ENCODE measurements around the gene SAPCD2. TPM values are rescaled to one million over a fixed set of nuclear protein-coding genes. Genes with fewer than 3 reads are reported as not detected.

SAPCD2 gene
- total RNA-seq, 1 experiment from 2014 or later: 29.8 TPM

- H2AFZ ChIP-seq (ENCODE audit: low read length): no peak overlapping the region
- H3K23me2 ChIP-seq (ENCODE audit: insufficient read length, low read depth, low read length, poor library complexity, severe bottlenecking): no peaks in the 10 kb centered on the region
- no peak for TF ChIP-seq CTCF (conservative IDR thresholded peaks at IDR 0.05)
- no peak overlapping the region for H3K27ac ChIP-seq (ENCODE audit: insufficient read length, low read depth, low read length)
- H2BK20ac ChIP-seq (ENCODE audit: low read depth, low read length, poor library complexity, severe bottlenecking): no peak overlapping the region
- no peak overlapping the region for H3K23ac ChIP-seq (ENCODE audit: insufficient read length, low read depth, low read length)
- Mint-ChIP-seq H3K9me3 (peaks cover 3 to 7% of the 10 kb centered on the region in 2 experiments; a peak in 4 of 5 replicates), H3K36me3 (ENCODE audit: insufficient read depth in 1 of 3, low read depth in 3 of 3) (peaks cover 11 to 31% (median 23%) of the 10 kb centered on the region in 3 experiments), H3K4me1 (no peaks in the 10 kb centered on the region), H3K27me3 (ENCODE audit: low read depth) (no peaks in the 10 kb centered on the region; the same call in 1 of the 2 replicates), H3K27ac (no peak overlapping the region; a peak in 1 of 7 replicates), H3K4me3 (no peak overlapping the region)
- no peak overlapping the region for H2BK120ac ChIP-seq (ENCODE audit: low read depth, low read length, poor library complexity, severe bottlenecking)
- no peak overlapping the region for H3K9ac ChIP-seq (ENCODE audit: extremely low read depth, insufficient read length, low read length)
- WGBS (ENCODE audit: extremely low coverage, insufficient read length, low lambda C conversion rate): no CpG with 5 or more reads among the region's 14 CpGs
- no peak overlapping the region for H3K14ac ChIP-seq (ENCODE audit: insufficient read depth, low read length)
- no peak overlapping the region for H3T11ph ChIP-seq (ENCODE audit: low read length)
- no peak for DNase-seq
- no peak overlapping the region for H2BK5ac ChIP-seq (ENCODE audit: insufficient read length, low read length)
- H4K20me1 ChIP-seq (ENCODE audit: control insufficient read depth, insufficient read depth, insufficient read length): no peaks in the 10 kb centered on the region
- no peak overlapping the region for H4K5ac ChIP-seq (ENCODE audit: insufficient read length, low read depth, low read length)
- H3K56ac ChIP-seq (ENCODE audit: insufficient read length, low read depth, low read length): no peak overlapping the region
- peaks cover 16% of the 10 kb centered on the region for H3K9me3 ChIP-seq (ENCODE audit: control insufficient read depth, low read depth, low read length)
- H3K4me1 ChIP-seq (ENCODE audit: insufficient read depth, low read length): no peaks in the 10 kb centered on the region
- H3K79me1 ChIP-seq (ENCODE audit: insufficient read depth, low read depth, low read length, poor library complexity, severe bottlenecking): no peaks in the 10 kb centered on the region
- no peak overlapping the region for H2BK15ac ChIP-seq (ENCODE audit: low read depth, low read length)
- H4K91ac ChIP-seq (ENCODE audit: insufficient read length, low read depth, low read length): no peak overlapping the region
- no peak overlapping the region for H3K4ac ChIP-seq (ENCODE audit: low read depth, low read length)
- no peak overlapping the region for H3K18ac ChIP-seq (ENCODE audit: insufficient read length, low read depth, low read length)
- H2BK12ac ChIP-seq (ENCODE audit: insufficient read length, low read depth, low read length): no peak overlapping the region
- no peak overlapping the region for H4K8ac ChIP-seq (replicated peaks; ENCODE audit: insufficient read length, low read depth, low read length)
- no peaks in the 10 kb centered on the region for H3K79me2 ChIP-seq (ENCODE audit: insufficient read depth, low read length)
- no peaks in the 10 kb centered on the region for H3K27me3 ChIP-seq (ENCODE audit: insufficient read depth, low read length)
- no peak overlapping the region for H3K4me2 ChIP-seq (ENCODE audit: insufficient read depth, insufficient read length, low read length)
- H2AK5ac ChIP-seq (ENCODE audit: insufficient read length, low read length): no peak overlapping the region
Measured at GRCh38 chr9:137099231-137099630, 28.9 kb upstream of the SAPCD2 start.

All from H9 (cell line).